HG03378 (cell line): Measurements from ENCODE around the gene C9orf153.
A peak's percentile ranks its signal among the peaks of the same experiment; 100 is the strongest.
"Not testable (repeated sequence)": the region's sequence is repeated elsewhere in the genome, so short reads cannot be mapped to it uniquely, and the experiment has no call there.

Source experiments
- ATAC-seq: cut with Tn5 transposase; IDR thresholded peaks from one replicate; pipeline ENCODE4 v1.9.1; 2021; ENCODE audit warnings: mild to moderate bottlenecking, moderate library complexity; ENCODE audit not compliant: unreplicated experiment

C9orf153 gene

DNA sequence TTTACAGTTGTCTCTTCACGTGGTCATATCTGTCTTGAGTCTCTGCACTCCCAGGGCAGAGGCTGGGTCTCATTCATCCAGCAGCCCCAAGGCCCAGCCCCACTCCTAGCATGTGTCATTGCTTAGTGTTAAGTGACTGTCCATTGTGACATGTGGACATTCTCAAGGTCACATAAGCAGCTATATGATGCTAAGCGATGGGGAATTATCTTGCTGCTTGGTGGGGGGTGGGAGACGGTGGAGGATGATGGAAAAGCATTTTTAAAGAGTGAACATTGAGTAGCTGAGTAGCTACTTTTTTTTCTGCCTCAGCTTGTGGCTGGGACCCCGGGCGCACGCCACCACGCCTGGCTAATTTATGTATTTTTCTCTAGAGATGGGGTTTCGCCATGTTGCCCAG is at the start of gene C9orf153:
TSS of gene C9orf153 (minus strand) at position 101 of the 400 bp plus-strand sequence. CDS start 30,054 bp downstream, outside the sequence.
- ATAC-seq: no peak

DNA sequence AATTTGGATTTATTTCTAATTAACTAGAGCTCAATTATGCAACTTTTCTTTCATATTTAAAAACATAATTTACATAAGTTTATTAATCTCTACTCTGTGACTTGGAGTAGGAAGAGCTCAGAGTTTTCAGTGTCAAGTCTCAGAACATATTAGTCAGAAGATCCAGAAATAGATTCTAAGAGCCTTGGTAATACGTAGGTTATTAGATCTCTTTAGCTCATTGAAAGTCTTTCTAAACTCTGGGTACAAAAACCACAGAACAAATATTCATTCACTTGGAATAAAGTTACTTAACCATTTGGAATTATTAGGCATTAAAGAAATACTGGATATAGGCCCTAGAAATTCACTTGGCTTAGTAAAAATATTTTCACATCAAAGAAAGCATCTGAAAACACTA is 49.2 kb upstream of the C9orf153 start:
- ATAC-seq: no peak

DNA sequence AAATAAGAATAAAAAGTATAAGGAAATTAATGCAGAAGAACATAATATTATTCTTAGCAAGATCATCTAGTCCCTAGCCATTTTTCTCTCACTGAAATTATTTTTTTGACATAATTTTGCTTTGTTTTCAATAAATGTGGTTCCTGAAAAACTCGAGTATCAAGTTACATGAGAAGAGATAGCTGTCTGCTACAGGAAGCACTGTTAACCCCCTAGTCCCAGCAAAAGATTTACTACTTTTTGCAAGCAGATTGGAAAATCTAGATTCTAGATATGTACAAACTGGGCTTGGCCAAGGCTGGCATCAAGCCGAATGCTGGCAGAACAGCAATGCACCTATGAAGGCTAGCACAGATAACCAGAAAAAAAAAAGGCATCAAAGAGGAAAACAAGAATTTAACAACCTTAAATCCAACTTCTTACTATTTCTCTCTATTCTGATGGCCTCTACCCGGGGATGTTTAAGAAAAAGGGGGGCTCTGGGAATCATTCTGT is 44.8 kb upstream of the C9orf153 start:
- no peak for ATAC-seq

DNA sequence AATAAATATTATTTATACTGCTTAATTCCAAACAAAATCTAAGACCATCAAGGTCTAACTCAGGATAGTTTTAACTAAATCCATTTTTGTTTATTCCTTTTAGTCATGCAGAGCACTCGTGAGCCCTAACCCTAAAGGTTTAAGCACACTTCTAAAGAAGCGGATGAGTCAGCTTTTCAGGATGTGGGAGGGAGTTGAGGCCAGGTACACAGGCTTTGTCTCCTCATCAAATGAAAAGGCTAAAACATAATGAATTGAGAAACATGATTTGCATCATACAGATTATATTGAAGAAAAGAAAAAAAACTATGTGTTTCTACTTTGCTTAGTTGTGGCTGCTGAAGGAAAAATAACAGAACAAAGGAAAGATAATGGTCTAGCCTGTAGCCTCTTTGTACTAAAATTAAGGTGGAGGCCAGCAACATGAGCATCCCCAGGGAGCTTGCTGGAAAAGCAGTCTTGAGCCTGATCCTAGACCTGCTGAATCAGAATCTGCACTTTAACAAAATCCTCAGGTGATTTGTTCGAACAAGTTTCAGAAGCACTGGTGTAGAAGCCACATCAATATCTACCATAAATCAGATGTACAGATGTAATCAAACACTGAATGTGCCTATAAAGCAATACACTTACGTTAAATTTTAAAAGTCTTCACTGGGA is 44.0 kb upstream of the C9orf153 start:
- no peak for ATAC-seq

DNA sequence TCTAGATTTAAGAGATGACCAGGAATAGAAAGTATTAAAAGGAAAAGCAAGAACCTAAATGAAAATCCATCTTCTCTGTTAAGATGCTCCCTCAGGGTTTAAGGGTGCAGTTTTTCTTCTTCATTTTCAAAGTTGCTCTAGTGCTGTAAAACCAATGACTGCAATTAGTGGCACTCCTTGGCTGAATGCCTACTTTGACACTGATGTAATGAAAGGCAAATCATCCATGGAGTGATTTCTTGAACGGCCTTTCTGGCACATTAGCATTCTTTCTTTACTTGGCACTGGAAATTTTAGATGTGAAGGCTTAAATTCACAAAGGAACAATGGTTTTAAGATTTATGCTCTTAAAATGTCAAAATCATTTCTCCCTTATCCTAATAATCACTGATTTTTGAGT is 42.2 kb upstream of the C9orf153 start:
- ATAC-seq: no peak

DNA sequence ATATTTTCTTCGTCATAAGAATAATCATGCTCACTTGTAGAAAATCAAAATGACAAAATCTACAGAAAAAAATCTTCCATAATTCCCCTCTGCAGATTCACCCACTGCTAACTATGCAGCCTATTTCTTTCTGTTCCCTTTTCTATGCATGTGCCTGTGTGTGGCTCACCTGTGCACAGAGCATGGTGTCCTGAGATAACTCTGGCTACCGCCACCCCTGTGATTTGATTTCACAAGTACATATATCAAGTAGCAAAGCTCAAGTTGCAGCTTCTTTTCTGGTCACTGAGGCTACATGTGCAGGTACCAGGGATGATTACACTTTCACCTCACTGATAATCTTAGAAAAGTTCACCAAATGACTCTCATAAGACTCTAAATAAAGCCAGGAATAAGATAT is 41.2 kb upstream of the C9orf153 start:
- no peak for ATAC-seq

DNA sequence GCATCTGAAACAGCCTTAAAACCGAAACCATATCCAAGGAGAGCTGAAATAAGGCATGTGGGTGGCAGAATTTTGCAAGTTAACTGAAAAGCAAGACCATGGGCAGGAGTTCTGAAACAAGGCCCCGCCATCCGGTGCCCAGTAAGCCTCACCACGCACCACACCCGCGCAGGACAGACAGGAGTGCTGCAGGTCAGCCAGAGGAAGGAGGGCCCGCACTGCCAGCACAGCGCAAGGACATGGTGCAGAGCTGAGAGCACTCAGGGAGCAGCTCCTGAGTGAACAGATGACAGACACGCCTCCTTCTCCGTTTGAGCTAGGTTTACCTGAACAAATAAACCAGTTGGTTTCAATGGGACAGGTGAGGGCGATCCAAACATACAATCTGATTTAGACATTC is 39.4 kb upstream of the C9orf153 start:
- no peak for ATAC-seq

DNA sequence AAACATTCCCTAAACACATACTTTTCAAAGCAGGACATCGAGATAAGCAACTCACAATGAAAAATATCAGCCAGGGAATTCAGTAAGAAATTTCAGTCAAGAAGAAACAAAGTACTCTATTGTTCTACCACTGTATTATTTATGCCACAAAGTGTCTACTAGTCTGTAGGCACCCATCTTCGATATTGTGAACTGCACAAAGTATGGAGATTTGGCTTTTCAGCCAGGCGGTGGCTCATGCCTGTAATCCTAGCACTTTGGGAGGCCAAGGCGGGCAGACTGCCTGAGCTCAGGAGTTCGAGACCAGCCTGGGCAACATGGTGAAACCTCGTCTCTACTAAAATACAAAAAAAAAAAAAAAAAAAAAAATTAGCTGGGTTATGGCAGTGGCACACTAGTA is 30.9 kb upstream of the C9orf153 start:
- not testable (repeated sequence) for ATAC-seq

DNA sequence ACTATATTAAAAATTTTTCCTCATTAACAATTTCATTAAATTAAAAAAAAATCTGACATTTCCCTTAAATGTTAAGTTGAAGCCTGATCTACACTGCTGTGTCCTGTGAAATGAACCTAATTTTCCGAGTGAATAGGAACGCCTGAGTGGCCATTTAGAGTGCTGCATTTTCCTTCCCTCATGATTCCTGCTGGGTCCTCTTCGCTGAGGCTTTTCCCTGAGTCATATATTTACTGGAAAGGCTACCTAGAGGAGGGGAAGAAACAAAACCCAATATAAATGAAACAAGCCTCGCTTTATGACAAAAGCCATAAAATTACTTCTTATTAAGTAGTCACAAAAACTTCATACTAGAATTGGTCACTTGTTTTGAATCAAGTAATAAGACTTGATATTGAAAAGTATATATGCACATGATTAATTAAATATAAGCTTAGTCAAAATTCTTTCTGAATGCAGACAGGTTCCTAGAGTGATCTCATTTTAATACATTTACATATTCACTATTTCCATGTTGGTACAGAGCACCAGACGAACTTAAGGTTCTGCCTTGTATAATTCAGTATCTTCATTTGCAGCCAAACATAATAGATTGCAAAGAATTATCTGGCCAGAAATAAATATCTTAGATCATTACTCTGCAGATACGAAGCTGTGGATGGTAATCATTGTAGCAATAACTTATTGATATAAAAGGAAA is 29.2 kb upstream of the C9orf153 start:
- no peak for ATAC-seq

DNA sequence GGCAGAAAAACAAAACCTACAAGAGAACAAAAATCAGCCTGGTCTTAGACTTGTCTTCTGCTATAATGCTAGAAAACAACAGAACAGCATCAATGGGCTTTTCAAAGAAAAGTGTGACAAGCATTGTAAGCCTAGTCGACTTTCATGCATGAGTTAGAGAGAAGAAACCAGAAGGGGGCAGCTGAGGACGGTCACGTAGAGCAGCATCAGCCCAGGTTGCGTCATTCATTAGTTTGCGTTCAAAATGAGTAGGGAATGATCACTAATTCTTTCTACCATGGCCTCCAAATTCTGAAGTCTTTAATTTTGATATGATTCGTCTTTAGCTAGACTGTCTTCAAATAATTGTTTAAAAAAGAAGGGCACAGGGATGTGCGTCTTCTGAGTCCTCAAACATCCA is 27.6 kb upstream of the C9orf153 start:
- ATAC-seq: no peak

DNA sequence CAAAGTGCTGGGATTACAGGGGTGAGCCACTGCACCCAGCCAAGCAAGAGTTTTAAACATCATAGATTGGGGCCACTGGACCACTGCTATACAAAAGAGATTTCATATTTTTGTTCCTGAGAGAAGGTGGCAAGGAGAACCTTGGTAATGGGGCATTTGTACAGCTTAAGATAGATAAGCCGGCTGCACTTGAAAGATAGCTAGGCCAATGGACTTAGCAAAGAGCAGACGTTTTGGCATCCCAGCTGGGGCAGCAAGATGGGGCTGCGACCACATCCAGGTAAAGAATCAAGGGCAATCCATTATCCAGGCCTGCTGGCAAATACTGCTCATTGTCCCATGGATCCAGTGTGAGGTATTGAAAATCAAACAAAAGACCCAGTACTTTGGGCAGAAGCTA is 26.8 kb upstream of the C9orf153 start:
- no peak for ATAC-seq

DNA sequence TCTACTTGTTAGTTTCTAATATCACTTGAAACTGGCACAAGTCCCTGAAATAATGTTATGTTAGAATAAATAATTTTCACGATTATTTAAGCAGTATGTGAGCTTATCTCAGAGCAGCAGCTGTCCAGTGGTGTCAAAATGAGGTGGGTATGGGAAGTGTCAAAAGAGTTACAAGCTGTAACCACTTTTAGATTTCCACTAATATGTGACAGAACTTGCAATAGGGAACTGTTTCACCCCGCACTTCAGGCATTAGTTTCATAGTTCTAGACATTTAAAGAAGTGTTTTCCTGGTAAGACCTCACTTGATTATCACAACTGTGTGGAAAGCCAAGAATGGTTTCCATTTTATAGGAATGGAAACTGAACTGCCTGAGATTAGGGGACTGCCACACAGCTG is 25.8 kb upstream of the C9orf153 start:
- no peak for ATAC-seq

DNA sequence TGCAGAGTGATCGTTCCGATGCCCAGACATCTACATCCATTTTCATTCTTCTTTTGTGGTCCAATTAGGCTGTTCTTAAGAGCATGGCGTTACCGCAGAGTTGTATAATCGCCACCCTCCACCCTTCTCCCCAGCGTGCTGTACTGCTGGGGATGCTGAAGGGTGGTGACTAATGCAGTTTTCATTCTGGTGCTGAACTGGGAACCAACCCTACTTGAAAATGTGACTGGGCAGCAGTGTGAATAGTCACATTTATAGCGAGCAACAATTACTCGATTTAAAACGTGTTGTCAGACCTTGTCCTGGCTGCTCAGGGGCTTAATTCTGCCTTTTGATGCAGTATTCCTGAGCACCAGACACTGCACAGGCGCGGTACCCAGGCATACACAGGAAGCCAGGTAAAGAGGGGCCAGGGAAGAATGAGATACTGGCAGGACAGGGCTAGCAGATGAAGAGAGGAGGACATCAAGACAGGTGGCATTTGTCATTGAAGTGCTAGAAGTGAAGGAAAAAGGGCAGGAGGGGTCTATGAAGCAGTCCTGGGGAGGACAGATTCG is 23.6 kb upstream of the C9orf153 start:
- peak; percentile 31 for ATAC-seq

DNA sequence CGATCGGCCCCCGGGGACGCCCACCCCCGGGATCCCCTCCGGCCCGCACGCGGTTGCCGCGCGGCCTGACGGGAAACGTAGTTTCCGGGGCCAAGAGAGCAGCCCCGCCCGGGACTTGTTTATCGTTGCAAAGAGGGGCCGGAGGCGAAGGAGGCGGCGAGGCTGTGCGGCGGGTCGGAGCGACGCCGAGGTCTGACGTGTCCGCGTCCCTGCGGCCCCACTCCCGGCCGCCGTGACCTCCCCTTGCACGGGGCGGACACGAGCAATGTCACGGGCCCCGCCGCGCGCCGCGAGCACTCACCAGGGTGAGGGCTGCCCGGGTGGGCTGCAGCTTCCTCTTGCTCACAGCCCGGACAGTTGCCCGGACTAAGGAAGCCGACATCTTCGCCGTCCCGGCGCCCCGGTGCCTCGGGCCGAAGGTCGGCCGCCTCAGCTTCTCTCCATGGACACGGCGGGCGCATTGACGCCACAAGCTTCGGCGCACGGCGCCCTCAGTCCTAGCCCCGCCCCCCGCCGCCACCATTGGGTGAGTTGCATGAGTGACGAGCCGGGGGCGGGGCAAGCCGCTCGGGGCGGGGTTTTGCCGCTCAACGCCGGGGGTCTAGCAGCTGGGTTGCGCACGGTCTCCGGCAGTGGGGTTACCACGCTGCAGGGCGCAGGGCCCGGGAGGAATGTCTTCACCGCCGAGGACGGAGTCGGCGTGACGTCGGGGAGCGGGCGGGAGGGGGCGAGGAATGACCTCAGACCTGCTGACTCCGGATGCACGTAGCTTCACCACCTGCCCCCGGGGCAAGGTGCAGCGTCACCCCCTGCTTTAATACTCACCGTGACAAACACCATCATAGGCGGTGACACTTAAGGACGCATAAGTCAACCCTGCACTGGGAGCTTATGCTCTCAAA is 22.9 kb upstream of the C9orf153 start, which contains the start of gene ISCA1:
TSS of gene ISCA1 (minus strand) at position 462 of the 902 bp plus-strand sequence. CDS start at position 382, 80 bp downstream.
- peak; percentile 70 for ATAC-seq

DNA sequence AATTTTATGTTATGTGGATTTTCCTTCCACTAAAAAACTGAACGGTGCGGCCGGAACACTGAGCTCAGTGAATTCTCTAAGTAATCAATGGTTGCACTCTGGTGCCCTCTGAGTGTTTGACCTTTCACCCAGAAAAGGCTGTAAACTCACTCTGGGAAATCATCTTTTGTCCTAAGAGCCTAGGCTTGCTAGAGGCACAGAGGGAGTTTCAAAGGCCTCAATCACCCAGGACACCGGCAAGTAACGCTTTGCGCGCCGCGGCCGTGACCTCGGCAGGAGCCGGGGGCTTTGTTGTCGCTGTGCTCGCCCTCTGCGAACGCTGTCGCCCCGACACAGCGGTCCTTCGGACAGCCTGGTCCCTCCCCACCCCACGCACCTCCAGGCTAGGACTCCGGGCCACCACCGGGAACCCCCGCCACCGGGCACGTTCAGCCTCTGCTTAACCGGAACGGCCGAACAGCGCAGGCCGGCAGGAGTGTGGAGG is 22.2 kb upstream of the C9orf153 start:
- ATAC-seq: peak; percentile 4

DNA sequence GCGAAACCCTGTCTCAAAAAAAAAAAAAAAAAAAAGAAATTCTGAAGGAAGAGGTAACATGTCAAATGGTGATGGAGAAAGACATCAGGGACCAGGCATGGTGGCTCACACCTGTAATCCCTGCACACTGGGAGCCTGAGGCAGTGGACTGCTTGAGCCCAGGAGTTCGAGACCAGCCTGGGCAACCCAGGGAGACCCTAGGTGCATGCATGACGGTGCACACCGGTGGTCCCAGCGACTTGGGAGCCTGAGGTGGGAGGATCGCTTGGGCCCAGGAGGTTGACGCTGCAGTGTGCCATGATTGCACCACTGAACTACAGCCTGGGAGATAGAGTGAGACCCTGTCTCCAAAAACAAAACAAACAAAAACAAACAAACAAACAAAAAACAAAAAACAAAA is 21.1 kb upstream of the C9orf153 start:
- no peak for ATAC-seq

DNA sequence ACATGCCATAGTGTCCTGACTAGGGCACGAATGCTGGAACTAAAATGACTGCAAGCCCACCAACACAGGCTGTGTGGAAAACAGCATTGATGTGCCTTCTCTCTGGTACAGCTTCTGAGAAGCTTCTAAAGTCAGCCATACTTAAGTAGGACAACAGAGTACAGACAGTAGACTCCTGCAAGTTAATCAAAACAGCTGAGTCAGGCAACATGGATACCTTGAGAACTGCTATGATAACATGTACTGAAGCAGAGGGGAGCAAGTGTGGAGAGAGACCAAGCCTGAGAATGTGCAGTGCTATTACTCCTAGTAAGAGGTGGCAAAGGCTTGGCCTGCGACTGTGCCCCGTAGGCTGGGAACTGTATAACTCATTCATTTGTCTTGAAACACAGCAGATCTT is 20.4 kb upstream of the C9orf153 start:
- no peak for ATAC-seq

DNA sequence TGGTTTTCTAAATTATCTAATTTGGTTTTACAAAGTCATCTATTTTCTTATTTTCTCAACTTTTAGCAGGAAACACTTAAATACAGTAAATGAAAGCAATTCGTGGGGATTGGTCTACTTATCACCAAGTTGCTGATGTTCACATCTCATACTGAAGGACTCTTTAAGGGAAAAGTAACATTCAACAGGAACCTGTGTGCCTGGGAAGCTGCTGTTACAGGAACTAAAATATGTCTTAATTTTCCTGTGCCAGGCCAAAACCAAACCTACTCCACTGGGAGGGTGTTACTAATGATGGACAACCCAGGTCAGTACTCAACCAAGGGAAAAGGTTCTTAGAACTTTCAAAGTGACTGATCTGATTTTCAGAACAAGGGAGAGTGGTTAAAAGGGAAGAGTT is 17.6 kb upstream of the C9orf153 start:
- ATAC-seq: no peak

DNA sequence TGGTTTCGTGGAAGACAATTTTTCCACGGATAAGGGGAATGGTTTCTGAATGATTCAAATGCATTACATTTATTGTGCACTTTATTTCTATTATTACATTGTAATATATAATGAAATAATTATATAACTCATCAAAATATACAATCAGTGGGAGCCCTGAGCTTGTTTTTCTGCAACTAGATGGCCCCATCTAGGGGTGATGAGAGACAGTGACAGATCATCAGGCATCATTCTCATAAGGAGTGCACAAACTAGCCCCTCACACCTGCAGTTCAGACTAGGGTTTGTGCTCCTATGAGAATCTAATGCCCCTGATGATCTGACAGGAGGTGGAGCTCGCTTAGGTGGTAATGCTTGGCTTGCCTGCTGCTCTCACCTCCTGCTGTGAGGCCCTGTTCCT is 16.5 kb upstream of the C9orf153 start:
- no peak for ATAC-seq

DNA sequence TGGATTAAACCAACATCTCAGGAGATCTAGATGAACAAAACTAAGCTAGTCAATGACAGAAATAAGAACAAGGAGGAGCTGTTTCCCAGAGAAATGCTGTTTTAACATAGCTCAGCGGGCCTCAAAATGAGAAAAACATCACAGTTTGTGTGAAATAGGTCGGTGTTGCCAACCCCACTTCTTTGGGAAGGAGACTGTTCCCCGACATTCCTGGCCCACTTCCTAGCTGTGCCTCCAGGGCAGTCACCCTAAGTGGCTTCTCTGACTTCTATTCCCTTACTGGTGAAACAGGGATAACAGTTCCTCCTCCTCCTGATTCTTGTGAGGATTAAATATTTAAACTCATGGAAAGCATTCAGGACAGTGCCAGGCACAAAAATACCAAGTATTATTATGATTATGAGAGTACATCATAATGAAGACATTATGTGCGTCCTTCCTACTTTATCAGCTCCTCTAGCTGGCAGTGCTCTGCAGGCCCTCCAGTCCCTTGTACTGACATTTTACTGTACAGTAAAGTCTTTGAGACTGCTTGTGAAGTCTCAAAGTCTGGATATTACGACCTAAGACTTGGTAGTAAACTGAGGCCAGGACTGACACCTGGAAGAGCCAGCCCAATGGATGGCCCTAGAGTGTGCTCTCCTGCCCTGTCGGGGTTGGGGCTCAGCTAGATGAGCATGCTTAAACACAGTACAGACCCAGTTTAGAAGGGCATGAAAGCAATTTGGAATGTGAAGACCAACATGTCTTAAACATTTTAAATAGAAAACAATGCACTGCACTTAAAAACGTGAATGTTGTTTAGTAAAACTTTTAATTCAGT is 15.6 kb upstream of the C9orf153 start:
- no peak for ATAC-seq
